OCI-LY7 (cell line): Measurements from ENCODE around the gene UQCRHL.

Experiments
- EZH2phosphoT487 ChIP-seq: fragments of 200-600 bp; sonication (generic); IDR thresholded peaks from 2 replicates; pipeline ENCODE4 v1.6.1; 2018; ENCODE audit warnings: low read depth, borderline replicate concordance, mild to moderate bottlenecking, mixed run types, antibody characterized with exemption, low read length, moderate library complexity, mixed read lengths
- TF ChIP-seq, protein P1 (sequence below): fragments of 200-600 bp; sonication (generic); conservative IDR thresholded peaks from 2 replicates; pipeline ENCODE4 v1.5.1; 2014; ENCODE audit warnings: mild to moderate bottlenecking, antibody characterized with exemption, low read length, moderate library complexity, mixed read lengths

DNA sequence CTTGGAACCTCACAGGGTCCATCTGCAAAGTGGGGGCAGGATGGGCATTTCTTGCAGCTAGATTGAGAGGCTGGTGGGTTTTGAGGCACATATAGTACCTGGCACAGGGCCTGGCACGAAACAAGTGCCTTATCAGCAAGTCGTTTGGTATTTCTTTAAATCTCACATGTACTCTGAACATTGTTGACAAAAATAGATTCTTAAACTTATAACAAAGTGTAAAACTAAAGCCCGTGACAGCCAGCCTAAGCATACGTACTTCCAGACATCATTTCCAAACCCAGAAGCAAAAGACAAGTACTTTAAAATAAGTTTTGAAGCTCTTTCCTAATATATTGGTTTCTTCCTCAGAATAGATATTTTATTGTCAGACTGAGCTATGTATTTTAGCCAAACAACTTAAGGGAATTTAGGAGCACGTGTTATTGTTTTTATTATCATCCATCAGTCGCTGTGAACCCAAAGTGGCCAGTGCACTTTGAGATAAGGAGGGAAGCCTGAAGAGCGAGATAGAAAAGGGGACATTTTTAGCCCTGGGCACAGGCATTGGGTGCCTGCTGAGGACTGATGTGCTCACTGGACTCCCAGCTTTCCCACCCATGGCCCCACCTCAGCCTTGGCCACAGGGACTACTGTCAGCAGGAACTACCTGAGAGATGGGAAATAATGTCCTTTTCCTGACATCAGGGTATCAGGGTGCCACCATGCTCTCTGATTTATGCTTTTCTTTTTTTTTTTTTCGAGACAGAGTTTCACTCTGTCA is 45.9 kb downstream of the UQCRHL start:
- TF ChIP-seq, protein P1, sequence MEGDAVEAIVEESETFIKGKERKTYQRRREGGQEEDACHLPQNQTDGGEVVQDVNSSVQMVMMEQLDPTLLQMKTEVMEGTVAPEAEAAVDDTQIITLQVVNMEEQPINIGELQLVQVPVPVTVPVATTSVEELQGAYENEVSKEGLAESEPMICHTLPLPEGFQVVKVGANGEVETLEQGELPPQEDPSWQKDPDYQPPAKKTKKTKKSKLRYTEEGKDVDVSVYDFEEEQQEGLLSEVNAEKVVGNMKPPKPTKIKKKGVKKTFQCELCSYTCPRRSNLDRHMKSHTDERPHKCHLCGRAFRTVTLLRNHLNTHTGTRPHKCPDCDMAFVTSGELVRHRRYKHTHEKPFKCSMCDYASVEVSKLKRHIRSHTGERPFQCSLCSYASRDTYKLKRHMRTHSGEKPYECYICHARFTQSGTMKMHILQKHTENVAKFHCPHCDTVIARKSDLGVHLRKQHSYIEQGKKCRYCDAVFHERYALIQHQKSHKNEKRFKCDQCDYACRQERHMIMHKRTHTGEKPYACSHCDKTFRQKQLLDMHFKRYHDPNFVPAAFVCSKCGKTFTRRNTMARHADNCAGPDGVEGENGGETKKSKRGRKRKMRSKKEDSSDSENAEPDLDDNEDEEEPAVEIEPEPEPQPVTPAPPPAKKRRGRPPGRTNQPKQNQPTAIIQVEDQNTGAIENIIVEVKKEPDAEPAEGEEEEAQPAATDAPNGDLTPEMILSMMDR: no peak
- no peak for TF ChIP-seq EZH2phosphoT487
